H9 (cell line): ENCODE results near the gene PAOX. TPM values are rescaled to one million over a fixed set of nuclear protein-coding genes. Genes with fewer than 3 reads are reported as not detected.

Source experiments
- DNase-seq: peaks from one replicate; pipeline ENCODE4 v3.0.0-alpha.2; 2017
- H2AFZ ChIP-seq: one replicate; pipeline ENCODE4 v1.6.1; 2013; ENCODE audit warnings: mild to moderate bottlenecking, low read length, control low read depth, moderate library complexity
- H2AK5ac ChIP-seq: 2 replicates; pipeline ENCODE4 v1.6.1; 2013; ENCODE audit warnings: low read length, control low read depth, mixed read lengths; ENCODE audit not compliant: insufficient read length
- H2BK120ac ChIP-seq: one replicate; pipeline ENCODE4 v1.6.1; 2013; ENCODE audit warnings: low read depth, mild to moderate bottlenecking, low read length, control low read depth, inconsistent platforms; ENCODE audit not compliant: poor library complexity, severe bottlenecking
- H2BK12ac ChIP-seq: 2 replicates; pipeline ENCODE4 v1.6.1; 2013; ENCODE audit warnings: low read length, control low read depth, mixed read lengths, low read depth; ENCODE audit not compliant: insufficient read length
- H2BK15ac ChIP-seq: 2 replicates; pipeline ENCODE4 v1.6.1; 2013; ENCODE audit warnings: low read depth, low read length, control low read depth
- H2BK20ac ChIP-seq: one replicate; pipeline ENCODE4 v1.6.1; 2013; ENCODE audit warnings: low read depth, mild to moderate bottlenecking, low read length, control low read depth, inconsistent platforms; ENCODE audit not compliant: poor library complexity, severe bottlenecking
- H2BK5ac ChIP-seq: 2 replicates; pipeline ENCODE4 v1.6.1; 2013; ENCODE audit warnings: low read length, control low read depth, mixed read lengths; ENCODE audit not compliant: insufficient read length
- H3K14ac ChIP-seq: 2 replicates; pipeline ENCODE4 v1.6.1; 2013; ENCODE audit warnings: low read length, control low read depth; ENCODE audit not compliant: insufficient read depth
- H3K18ac ChIP-seq: 2 replicates; pipeline ENCODE4 v1.6.1; 2013; ENCODE audit warnings: low read depth, mild to moderate bottlenecking, mixed read lengths, low read length, control low read depth; ENCODE audit not compliant: insufficient read length
- H3K23ac ChIP-seq: 2 replicates; pipeline ENCODE4 v1.6.1; 2013; ENCODE audit warnings: low read length, control low read depth, mixed read lengths, low read depth; ENCODE audit not compliant: insufficient read length
- H3K23me2 ChIP-seq: 2 replicates; pipeline ENCODE4 v1.6.1; 2013; ENCODE audit warnings: low read depth, mild to moderate bottlenecking, mixed read lengths, low read length, control low read depth; ENCODE audit not compliant: insufficient read length, poor library complexity, severe bottlenecking
- H3K27ac ChIP-seq: 2 replicates; pipeline ENCODE4 v1.5.1; 2013; ENCODE audit warnings: low read length, control low read depth, mixed read lengths, low read depth; ENCODE audit not compliant: insufficient read length
- H3K27me3 ChIP-seq: 2 replicates; pipeline ENCODE4 v1.6.1; 2013; ENCODE audit warnings: low read length, control low read depth, inconsistent platforms; ENCODE audit not compliant: insufficient read depth
- H3K4ac ChIP-seq: 2 replicates; pipeline ENCODE4 v1.6.1; 2013; ENCODE audit warnings: low read depth, mild to moderate bottlenecking, control low read depth, inconsistent platforms, low read length, moderate library complexity
- H3K4me1 ChIP-seq: 2 replicates; pipeline ENCODE4 v1.6.1; 2013; ENCODE audit warnings: low read length, control low read depth, inconsistent platforms; ENCODE audit not compliant: insufficient read depth
- H3K4me2 ChIP-seq: 2 replicates; pipeline ENCODE4 v1.6.1; 2013; ENCODE audit warnings: low read length, control low read depth, mixed read lengths; ENCODE audit not compliant: insufficient read length, insufficient read depth
- H3K56ac ChIP-seq: 2 replicates; pipeline ENCODE4 v1.6.1; 2013; ENCODE audit warnings: low read depth, mild to moderate bottlenecking, mixed read lengths, low read length, control low read depth; ENCODE audit not compliant: insufficient read length
- H3K79me1 ChIP-seq: 2 replicates; pipeline ENCODE4 v1.6.1; 2013; ENCODE audit warnings: low read depth, mild to moderate bottlenecking, moderate library complexity, low read length, control low read depth, inconsistent platforms; ENCODE audit not compliant: insufficient read depth, poor library complexity, severe bottlenecking
- H3K79me2 ChIP-seq: 2 replicates; pipeline ENCODE4 v1.6.1; 2013; ENCODE audit warnings: low read length, control low read depth, inconsistent platforms; ENCODE audit not compliant: insufficient read depth
- H3K9ac ChIP-seq: 2 replicates; pipeline ENCODE4 v1.6.1; 2013; ENCODE audit warnings: low read length, control low read depth, mixed read lengths; ENCODE audit not compliant: insufficient read length; ENCODE audit errors: extremely low read depth
- H3K9me3 ChIP-seq: one replicate; pipeline ENCODE4 v1.6.1; 2013; ENCODE audit warnings: low read depth, low read length, inconsistent platforms; ENCODE audit not compliant: control insufficient read depth
- H3T11ph ChIP-seq: one replicate; pipeline ENCODE4 v1.6.1; 2013; ENCODE audit warnings: mild to moderate bottlenecking, low read length, control low read depth, inconsistent platforms
- H4K20me1 ChIP-seq: one replicate; pipeline ENCODE4 v1.6.1; 2013; ENCODE audit not compliant: control insufficient read depth, insufficient read length, insufficient read depth
- H4K5ac ChIP-seq: 2 replicates; pipeline ENCODE4 v1.6.1; 2013; ENCODE audit warnings: low read depth, mild to moderate bottlenecking, mixed read lengths, low read length, control low read depth; ENCODE audit not compliant: insufficient read length
- H4K8ac ChIP-seq: replicated peaks from 2 replicates; pipeline ENCODE4 v1.6.1; 2013; ENCODE audit warnings: low read length, control low read depth, mixed read lengths, low read depth; ENCODE audit not compliant: insufficient read length
- H4K91ac ChIP-seq: 2 replicates; pipeline ENCODE4 v1.6.1; 2013; ENCODE audit warnings: low read depth, mild to moderate bottlenecking, moderate library complexity, mixed read lengths, low read length, control low read depth; ENCODE audit not compliant: insufficient read length
- H3K27ac Mint-ChIP-seq, 3 experiments: 2 replicates in 2 of 3; 3 replicates in 1 of 3; pipeline ENCODE4 v1.8.0; 2020 to 2021; ENCODE audit warnings: mixed read lengths in 3 of 3, mild to moderate bottlenecking in 1 of 3, moderate library complexity in 1 of 3
- H3K27me3 Mint-ChIP-seq: 2 replicates; pipeline ENCODE4 v1.8.0; 2021; ENCODE audit warnings: low read depth, mild to moderate bottlenecking, moderate library complexity, mixed read lengths
- H3K36me3 Mint-ChIP-seq, 3 experiments: 2 replicates in 2 of 3; 3 replicates in 1 of 3; pipeline ENCODE4 v1.8.0; 2020 to 2021; ENCODE audit warnings: low read depth in 3 of 3, mixed read lengths in 3 of 3; ENCODE audit not compliant: insufficient read depth in 1 of 3
- H3K4me1 Mint-ChIP-seq, 2 experiments: 2 replicates each; pipeline ENCODE4 v1.8.0; 2020; ENCODE audit warnings: mixed read lengths in 2 of 2
- H3K4me3 Mint-ChIP-seq, 2 experiments: 2 replicates in 1 of 2; 3 replicates in 1 of 2; pipeline ENCODE4 v1.8.0; 2020 to 2021; ENCODE audit warnings: mild to moderate bottlenecking in 2 of 2, mixed read lengths in 2 of 2, moderate library complexity in 1 of 2
- H3K9me3 Mint-ChIP-seq, 2 experiments: 2 replicates in 1 of 2; 3 replicates in 1 of 2; pipeline ENCODE4 v1.8.0; 2020; ENCODE audit warnings: mild to moderate bottlenecking in 2 of 2, mixed read lengths in 2 of 2, moderate library complexity in 1 of 2
- CTCF ChIP-seq: fragments of 200-600 bp; sonication (generic); conservative IDR thresholded peaks from 3 replicates; pipeline ENCODE4 v1.8.0; 2021; ENCODE audit warnings: antibody characterized with exemption, mild to moderate bottlenecking
- WGBS: extraction: QIAGEN DNeasy Blood & Tissue Kit; methylation state at CpG from one replicate; pipeline ENCODE4 v1.1.7; 2013; ENCODE audit warnings: missing lambda C conversion rate, low lambda C conversion rate, mixed read lengths; ENCODE audit not compliant: insufficient read length; ENCODE audit errors: extremely low coverage; 5-methylcytosine and 5-hydroxymethylcytosine counted together
- total RNA-seq: library from RNA; stranded (reverse); gene quantifications from 2 replicates; pipeline ENCODE4 v1.2.1, GENCODE V29; 2021

Gene PAOX
- total RNA-seq, 1 experiment from 2014 or later, result 5.6 TPM

GRCh38 chr10:133397938-133398337 is 18.9 kb downstream of the PAOX start:
- Histone ChIP-seq H3K23me2 (peaks cover 5% of the 10 kb centered on the region), H2BK120ac (no peak overlapping the region), H3K9me3 (no peaks in the 10 kb centered on the region), H2BK12ac (no peak overlapping the region), H4K8ac (no peak overlapping the region), H3K56ac (no peak overlapping the region), H3K4me1 (no peaks in the 10 kb centered on the region), H2BK15ac (no peak overlapping the region), H3K23ac (no peak overlapping the region), H4K20me1 (no peaks in the 10 kb centered on the region), H4K5ac (no peak overlapping the region), H3K27me3 (no peaks in the 10 kb centered on the region), H3K79me2 (peaks cover 3% of the 10 kb centered on the region; the same call in 1 of the 2 replicates), H3K27ac (no peak overlapping the region), H3K4ac (no peak overlapping the region), H2AFZ (no peak overlapping the region), H3K18ac (no peak overlapping the region), H3K79me1 (peaks cover 4% of the 10 kb centered on the region), H2AK5ac (no peak overlapping the region), H3K4me2 (no peak overlapping the region), H4K91ac (no peak overlapping the region), H3K9ac (no peak overlapping the region), H3K14ac (no peak overlapping the region), H2BK5ac (no peak overlapping the region), H2BK20ac (no peak overlapping the region), H3T11ph (no peak overlapping the region)
- WGBS, result no CpG with 5 or more reads among the region's 7 CpGs
- no peak overlapping the region for H3K4me3 Mint-ChIP-seq
- peaks cover 51 to 70% (median 68%) of the 10 kb centered on the region in 3 experiments for H3K36me3 Mint-ChIP-seq
- peaks cover 9 to 12% of the 10 kb centered on the region in 2 experiments for H3K4me1 Mint-ChIP-seq
- no peak for DNase-seq
- H3K27ac Mint-ChIP-seq, result no peak overlapping the region; a peak in 1 of 7 replicates
- TF ChIP-seq CTCF, result no peak
- H3K9me3 Mint-ChIP-seq, result no peaks in the 10 kb centered on the region
- H3K27me3 Mint-ChIP-seq, result no peaks in the 10 kb centered on the region
